Parathyroid adenoma (tissue), 2 donors: ENCODE data around the gene KLHL4.

Experiments
- H2AFZ ChIP-seq: fragments of 300-600 bp; sonication (generic); one replicate; pipeline ENCODE4 v1.7.0; 2017; ENCODE audit warnings: antibody characterized with exemption, mild to moderate bottlenecking
- H3K27ac ChIP-seq: fragments of 300-600 bp; sonication (generic); one replicate; pipeline ENCODE4 v1.7.0; 2017
- H3K27me3 ChIP-seq: fragments of 300-600 bp; sonication (generic); one replicate; pipeline ENCODE4 v1.7.0; 2017; ENCODE audit warnings: low read length; ENCODE audit not compliant: control insufficient read depth, insufficient read depth
- H3K36me3 ChIP-seq: fragments of 300-600 bp; sonication (generic); one replicate; pipeline ENCODE4 v1.7.0; 2017; ENCODE audit warnings: low read length; ENCODE audit not compliant: control insufficient read depth, insufficient read depth
- H3K4me1 ChIP-seq: fragments of 300-600 bp; sonication (generic); one replicate; pipeline ENCODE4 v1.7.0; 2017; ENCODE audit warnings: control low read depth
- H3K4me2 ChIP-seq: fragments of 300-600 bp; sonication (generic); one replicate; pipeline ENCODE4 v1.7.0; 2017; ENCODE audit warnings: low read length
- H3K4me3 ChIP-seq: fragments of 300-600 bp; sonication (generic); one replicate; pipeline ENCODE4 v1.7.0; 2017; ENCODE audit warnings: low read depth, low read length
- H3K79me2 ChIP-seq: fragments of 300-600 bp; sonication (generic); one replicate; pipeline ENCODE4 v1.7.0; 2017; ENCODE audit warnings: control low read depth
- H3K9ac ChIP-seq: fragments of 300-600 bp; sonication (generic); one replicate; pipeline ENCODE4 v1.7.0; 2017; ENCODE audit warnings: mild to moderate bottlenecking
- H3K9me3 ChIP-seq: fragments of 300-600 bp; sonication (generic); one replicate; pipeline ENCODE4 v1.7.0; 2017; ENCODE audit warnings: low read length; ENCODE audit not compliant: control insufficient read depth
- TF ChIP-seq, protein P1 (sequence below): fragments of 300-600 bp; sonication (generic); IDR thresholded peaks from one replicate; pipeline ENCODE4 v1.7.0; 2017; ENCODE audit warnings: antibody characterized with exemption, mild to moderate bottlenecking
- donor health status: primary hyperparathyroidism.

Gene KLHL4

DNA sequence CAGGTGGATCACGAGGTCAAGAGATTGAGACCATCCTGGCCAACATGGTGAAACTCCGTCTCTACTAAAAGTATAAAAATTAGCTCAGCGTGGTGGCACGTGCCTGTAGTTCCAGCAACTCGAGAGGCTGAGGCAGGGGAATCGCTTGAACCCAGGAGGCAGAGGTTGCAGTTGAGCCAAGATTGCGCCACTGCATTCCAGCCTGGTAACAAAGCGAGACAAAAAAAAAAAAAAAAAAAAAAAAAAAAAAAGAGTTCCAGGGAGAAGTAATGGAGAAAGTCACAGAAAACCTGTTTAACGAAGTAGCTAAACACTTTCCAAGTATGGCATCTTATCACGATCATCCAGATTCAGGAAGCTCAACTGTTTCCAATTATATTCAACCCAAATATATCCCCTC, 10.9 kb downstream of the KLHL4 start:
- TF ChIP-seq, protein P1, sequence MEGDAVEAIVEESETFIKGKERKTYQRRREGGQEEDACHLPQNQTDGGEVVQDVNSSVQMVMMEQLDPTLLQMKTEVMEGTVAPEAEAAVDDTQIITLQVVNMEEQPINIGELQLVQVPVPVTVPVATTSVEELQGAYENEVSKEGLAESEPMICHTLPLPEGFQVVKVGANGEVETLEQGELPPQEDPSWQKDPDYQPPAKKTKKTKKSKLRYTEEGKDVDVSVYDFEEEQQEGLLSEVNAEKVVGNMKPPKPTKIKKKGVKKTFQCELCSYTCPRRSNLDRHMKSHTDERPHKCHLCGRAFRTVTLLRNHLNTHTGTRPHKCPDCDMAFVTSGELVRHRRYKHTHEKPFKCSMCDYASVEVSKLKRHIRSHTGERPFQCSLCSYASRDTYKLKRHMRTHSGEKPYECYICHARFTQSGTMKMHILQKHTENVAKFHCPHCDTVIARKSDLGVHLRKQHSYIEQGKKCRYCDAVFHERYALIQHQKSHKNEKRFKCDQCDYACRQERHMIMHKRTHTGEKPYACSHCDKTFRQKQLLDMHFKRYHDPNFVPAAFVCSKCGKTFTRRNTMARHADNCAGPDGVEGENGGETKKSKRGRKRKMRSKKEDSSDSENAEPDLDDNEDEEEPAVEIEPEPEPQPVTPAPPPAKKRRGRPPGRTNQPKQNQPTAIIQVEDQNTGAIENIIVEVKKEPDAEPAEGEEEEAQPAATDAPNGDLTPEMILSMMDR, result no peak
- H3K36me3 ChIP-seq, result no peaks in the 10 kb centered on the region
- no peak overlapping the region for H3K27ac ChIP-seq
- H3K4me1 ChIP-seq, result no peaks in the 10 kb centered on the region
- no peak overlapping the region for H2AFZ ChIP-seq
- H3K27me3 ChIP-seq, result no peaks in the 10 kb centered on the region
- H3K9ac ChIP-seq, result no peak overlapping the region
- H3K4me2 ChIP-seq, result no peak overlapping the region
- no peak overlapping the region for H3K4me3 ChIP-seq
- H3K9me3 ChIP-seq, result no peaks in the 10 kb centered on the region
- H3K79me2 ChIP-seq, result no peaks in the 10 kb centered on the region

DNA sequence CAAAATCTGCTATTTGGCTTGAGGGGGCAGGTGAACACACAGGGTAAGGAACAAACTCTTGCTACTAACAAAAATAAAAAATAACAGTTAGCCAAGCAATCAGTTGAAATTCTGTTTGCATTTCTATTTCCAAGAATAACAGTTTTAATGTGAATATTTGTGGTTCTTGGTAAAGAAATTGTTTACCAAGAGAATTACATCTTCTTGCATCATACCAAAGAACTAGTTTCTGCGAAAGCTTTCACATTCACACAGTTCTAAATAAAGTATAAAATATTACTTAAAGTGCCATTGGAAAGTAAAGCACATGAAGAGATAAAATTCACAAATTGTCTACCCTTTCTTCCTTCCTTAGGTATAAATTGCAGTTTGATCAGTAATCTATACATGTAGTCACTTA, 54.4 kb downstream of the KLHL4 start:
- Histone ChIP-seq H3K9me3 (no peaks in the 10 kb centered on the region), H3K27me3 (no peaks in the 10 kb centered on the region), H3K36me3 (no peaks in the 10 kb centered on the region), H3K4me3 (no peak overlapping the region), H2AFZ (no peak overlapping the region), H3K27ac (no peak overlapping the region), H3K4me2 (no peak overlapping the region), H3K4me1 (no peaks in the 10 kb centered on the region), H3K79me2 (no peaks in the 10 kb centered on the region), H3K9ac (no peak overlapping the region)
- TF ChIP-seq, protein P1, result no peak

DNA sequence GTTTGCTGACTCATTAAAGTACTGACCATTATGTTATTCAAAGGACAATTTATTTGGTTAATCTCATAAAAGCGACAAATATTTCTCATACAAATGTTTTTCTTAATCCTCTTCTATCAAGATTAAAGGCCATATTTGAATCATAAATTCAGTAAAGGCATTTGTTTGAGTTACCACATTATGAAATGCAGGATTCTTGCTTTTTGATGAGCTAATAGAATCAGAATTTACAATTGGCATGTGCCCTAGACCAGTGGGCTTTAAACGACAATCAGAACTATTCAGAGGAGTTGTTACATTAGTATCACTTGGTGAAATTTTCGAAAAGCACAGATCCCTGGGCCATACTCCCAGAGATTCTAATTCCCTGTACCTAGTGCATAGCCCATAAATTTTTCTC, 55.3 kb downstream of the KLHL4 start:
- Histone ChIP-seq H3K9ac (no peak overlapping the region), H3K4me2 (no peak overlapping the region), H3K9me3 (no peaks in the 10 kb centered on the region), H3K79me2 (no peaks in the 10 kb centered on the region), H3K27ac (no peak overlapping the region), H2AFZ (no peak overlapping the region), H3K4me3 (no peak overlapping the region), H3K4me1 (no peaks in the 10 kb centered on the region), H3K36me3 (no peaks in the 10 kb centered on the region), H3K27me3 (no peaks in the 10 kb centered on the region)
- TF ChIP-seq, protein P1, result no peak

DNA sequence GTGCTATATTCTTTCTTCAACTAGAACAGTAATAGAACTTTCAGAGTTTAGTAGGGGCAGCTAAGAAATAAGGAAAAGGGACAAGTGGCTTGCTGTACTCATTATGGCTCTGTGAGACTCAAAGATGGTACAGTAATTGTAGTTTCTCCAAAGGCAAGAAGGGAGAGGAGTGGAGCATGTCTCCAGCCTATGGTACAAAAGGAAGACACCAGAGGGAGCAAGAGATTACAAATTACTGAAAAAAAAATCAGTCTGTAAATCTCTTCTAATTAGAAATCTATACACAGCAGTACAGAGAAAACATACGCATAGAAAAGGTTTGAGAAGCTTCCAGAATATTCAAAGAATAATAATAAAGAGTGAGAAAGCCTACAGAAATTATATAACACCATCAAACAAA, 61.4 kb downstream of the KLHL4 start:
- no peak overlapping the region for H2AFZ ChIP-seq
- H3K9ac ChIP-seq, result no peak overlapping the region
- H3K4me3 ChIP-seq, result no peak overlapping the region
- H3K36me3 ChIP-seq, result no peaks in the 10 kb centered on the region
- H3K4me2 ChIP-seq, result no peak overlapping the region
- TF ChIP-seq, protein P1, result no peak
- no peak overlapping the region for H3K27ac ChIP-seq
- no peaks in the 10 kb centered on the region for H3K27me3 ChIP-seq
- no peaks in the 10 kb centered on the region for H3K4me1 ChIP-seq
- no peaks in the 10 kb centered on the region for H3K79me2 ChIP-seq
- no peaks in the 10 kb centered on the region for H3K9me3 ChIP-seq

DNA sequence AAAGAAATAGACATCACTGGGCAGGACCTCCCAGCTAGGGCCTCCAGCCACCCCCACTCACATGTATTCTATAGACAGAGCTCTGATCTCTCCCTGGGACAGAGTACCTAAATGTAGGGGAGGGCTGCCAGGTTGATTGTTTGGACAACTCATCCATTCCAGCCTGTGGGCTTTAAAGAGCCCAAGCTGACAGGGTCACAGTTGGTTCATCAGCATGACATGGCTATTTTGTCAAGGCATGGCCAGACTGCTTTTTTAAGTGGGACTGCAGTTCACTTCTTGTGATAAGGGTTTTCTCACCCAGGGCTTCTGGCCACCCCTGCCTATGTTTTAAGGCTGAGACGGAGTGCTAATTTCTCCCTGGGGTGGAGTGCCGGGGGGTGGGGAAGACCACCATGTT, 63.3 kb downstream of the KLHL4 start:
- no peaks in the 10 kb centered on the region for H3K4me1 ChIP-seq
- H3K9ac ChIP-seq, result no peak overlapping the region
- no peak overlapping the region for H3K4me3 ChIP-seq
- no peak overlapping the region for H3K4me2 ChIP-seq
- no peaks in the 10 kb centered on the region for H3K9me3 ChIP-seq
- H3K36me3 ChIP-seq, result no peaks in the 10 kb centered on the region
- no peaks in the 10 kb centered on the region for H3K79me2 ChIP-seq
- no peaks in the 10 kb centered on the region for H3K27me3 ChIP-seq
- TF ChIP-seq, protein P1, result no peak
- H3K27ac ChIP-seq, result no peak overlapping the region
- H2AFZ ChIP-seq, result no peak overlapping the region
